Stimulated activated memory B cell treated with anti-CD40 and anti-IgM and Interleukin-4, amounts not matched to agents 10 μg/mL and 1 μg/mL and 100 μg/mL, for 72 hours (primary cell): ENCODE measurements around the gene DECR2.
"Not testable (repeated sequence)": the region's sequence is repeated elsewhere in the genome, so short reads cannot be mapped to it uniquely, and the experiment has no call there.

Experiments used
- ATAC-seq: fragments of 150-1000 bp; cut with Tn5 transposase; 2 replicates; pipeline ENCODE4 v1.10.0; 2021
- H3K27ac Mint-ChIP-seq: one replicate; pipeline ENCODE4 v1.8.0; 2022; ENCODE audit warnings: mild to moderate bottlenecking, mixed read lengths
- H3K27me3 Mint-ChIP-seq: one replicate; pipeline ENCODE4 v1.8.0; 2022; ENCODE audit warnings: mixed read lengths
- H3K36me3 Mint-ChIP-seq: one replicate; pipeline ENCODE4 v1.8.0; 2022; ENCODE audit warnings: mixed read lengths
- H3K4me1 Mint-ChIP-seq: one replicate; pipeline ENCODE4 v1.8.0; 2022; ENCODE audit warnings: mixed read lengths
- H3K4me3 Mint-ChIP-seq: one replicate; pipeline ENCODE4 v1.8.0; 2022; ENCODE audit warnings: mild to moderate bottlenecking, moderate library complexity, mixed read lengths
- H3K9me3 Mint-ChIP-seq: one replicate; pipeline ENCODE4 v1.8.0; 2022; ENCODE audit warnings: mixed read lengths

Gene DECR2

DNA sequence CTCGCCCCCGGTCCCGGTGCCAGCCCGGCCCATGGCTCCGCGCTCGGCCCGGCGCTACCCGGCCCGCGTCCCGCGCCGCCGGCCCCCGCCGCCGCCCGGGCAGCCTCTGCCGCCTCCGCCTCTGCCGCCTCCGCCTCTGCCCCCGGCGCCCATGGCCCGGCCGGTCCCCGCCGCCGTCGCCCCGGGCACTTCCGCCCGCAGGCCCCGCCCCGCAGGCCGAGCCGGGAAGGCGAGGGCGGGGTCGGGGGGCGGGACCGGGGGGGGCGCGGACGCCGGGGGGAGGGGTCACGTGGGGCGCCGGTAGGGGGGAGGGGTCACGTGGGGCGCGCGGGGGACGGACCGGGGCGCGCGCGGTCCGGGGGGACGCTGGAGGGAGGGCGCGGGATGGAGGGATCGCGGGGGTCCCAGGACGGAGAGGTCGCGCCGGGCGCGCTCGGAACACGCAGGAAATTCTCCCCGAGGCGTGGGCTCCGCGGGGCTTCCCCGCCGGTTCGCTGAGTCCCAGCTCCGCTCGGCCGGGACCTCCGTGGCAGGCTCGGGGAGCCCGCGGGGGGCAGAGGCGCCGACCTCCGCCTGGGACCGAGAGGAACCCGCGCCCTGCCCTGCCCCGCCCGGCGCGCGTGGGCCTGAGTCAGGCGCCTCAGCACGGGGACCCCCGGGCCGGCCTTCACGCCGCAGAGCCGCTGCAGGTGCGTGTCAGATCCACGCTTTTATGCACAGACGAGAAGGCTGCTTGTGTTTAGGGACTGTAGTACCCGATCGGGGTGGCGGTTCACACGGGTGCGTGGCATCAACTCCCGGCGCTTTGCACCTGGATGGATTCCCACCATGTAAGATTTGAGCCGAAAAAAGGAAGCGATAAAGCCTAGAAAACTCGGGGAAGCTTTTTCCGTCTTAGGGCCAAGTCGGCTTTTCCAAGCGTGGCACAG lies 19.6 kb upstream of the DECR2 start, which contains the start of gene PGAP6:
Gene PGAP6 (minus strand): TSS at position 190 of the 929 bp plus-strand sequence. CDS start 157 bp downstream, at position 33.
- Mint-ChIP-seq H3K4me3 (peak within 1 kb of the TSS; percentile 75), H3K27me3 (no peaks in the 10 kb centered on the region), H3K27ac (peak within 1 kb of the TSS; percentile 78), H3K9me3 (no peaks in the 10 kb centered on the region), H3K4me1 (peaks cover 33% of the 10 kb centered on the region), H3K36me3 (no peaks in the 10 kb centered on the region)
- ATAC-seq: peak; percentile 82

GRCh38 chr16:383326-384051 lies 18.2 kb upstream of the DECR2 start:
- H3K4me1 Mint-ChIP-seq: peaks cover 33% of the 10 kb centered on the region
- no peaks in the 10 kb centered on the region for H3K36me3 Mint-ChIP-seq
- peak overlapping the region; percentile 65 for H3K4me3 Mint-ChIP-seq
- no peaks in the 10 kb centered on the region for H3K27me3 Mint-ChIP-seq
- peak; percentile 73 for ATAC-seq
- peak overlapping the region; percentile 78 for H3K27ac Mint-ChIP-seq
- H3K9me3 Mint-ChIP-seq: no peaks in the 10 kb centered on the region

GRCh38 chr16:386641-387156 lies 15.0 kb upstream of the DECR2 start:
- Mint-ChIP-seq H3K9me3 (no peaks in the 10 kb centered on the region), H3K4me3 (no peak overlapping the region), H3K27ac (peak overlapping the region; percentile 23), H3K27me3 (no peaks in the 10 kb centered on the region), H3K4me1 (peaks cover 23% of the 10 kb centered on the region), H3K36me3 (no peaks in the 10 kb centered on the region)
- ATAC-seq: no peak

DNA sequence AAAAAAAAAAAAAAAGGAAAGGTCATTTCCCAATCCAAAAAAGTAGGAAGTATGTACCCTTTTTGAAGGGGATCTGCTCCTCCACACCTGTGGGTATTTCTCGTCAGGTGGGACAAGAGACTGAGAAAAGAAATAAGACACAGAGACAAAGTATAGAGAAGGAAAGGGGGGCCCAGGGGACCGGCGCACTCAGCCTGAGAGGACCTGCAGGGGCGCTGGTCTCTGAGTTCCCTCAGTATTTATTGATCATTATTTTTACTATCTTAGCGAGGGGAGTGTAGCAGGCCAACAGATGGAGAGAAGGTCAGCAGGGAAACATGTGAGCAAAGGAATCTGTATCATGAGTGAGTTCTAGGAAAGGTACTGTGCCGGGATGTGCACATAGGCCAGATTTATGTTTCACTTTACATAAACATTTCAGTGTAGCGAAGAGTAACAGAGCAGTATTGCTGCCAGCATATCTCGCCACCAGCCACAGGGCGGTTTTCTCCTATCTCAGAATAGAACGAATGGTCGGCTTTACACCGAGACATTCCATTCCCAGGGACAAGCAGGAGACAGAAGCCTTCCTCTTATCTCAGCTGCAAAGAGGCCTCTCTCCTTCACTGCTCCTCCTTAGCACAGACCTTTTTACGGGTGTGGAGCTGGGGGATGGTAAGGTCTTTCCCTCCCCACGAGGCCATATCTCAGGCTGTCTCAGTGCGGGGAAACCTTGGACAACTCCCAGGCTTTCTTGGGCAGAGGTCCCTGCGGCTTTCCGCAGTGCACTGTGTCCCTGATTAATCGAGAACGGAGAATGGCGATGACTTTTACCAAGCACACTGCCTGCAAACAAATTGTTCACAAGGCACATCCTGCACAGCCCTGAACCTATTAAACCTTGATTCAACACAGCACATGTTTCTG lies 13.7 kb upstream of the DECR2 start:
- not testable (repeated sequence) for H3K36me3 Mint-ChIP-seq, ATAC-seq, H3K27ac Mint-ChIP-seq, H3K4me3 Mint-ChIP-seq, H3K27me3 Mint-ChIP-seq, H3K9me3 Mint-ChIP-seq
- peaks cover 18% of the 10 kb centered on the region for H3K4me1 Mint-ChIP-seq

DNA sequence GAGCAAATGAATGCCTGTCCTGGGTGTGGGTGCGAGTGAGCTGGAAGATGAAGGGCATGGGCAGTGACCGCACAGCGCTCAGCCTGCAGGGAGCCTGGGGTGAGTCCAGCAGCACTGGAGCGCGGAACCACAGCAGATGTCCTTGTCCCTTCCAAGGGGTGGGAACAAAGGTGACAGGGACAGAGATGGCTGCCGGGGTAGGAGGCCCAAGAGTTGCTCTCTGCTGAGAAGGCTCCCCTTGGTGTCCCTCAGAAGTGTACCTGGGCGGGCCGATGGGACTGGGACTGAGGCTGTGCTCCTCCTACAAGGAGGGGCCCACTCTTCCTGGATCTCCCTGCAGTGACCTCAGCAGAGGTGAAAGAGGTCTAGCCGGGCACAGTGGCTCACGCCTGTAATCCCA lies 12.3 kb upstream of the DECR2 start:
- Mint-ChIP-seq H3K27me3 (no peaks in the 10 kb centered on the region), H3K4me3 (no peak overlapping the region), H3K9me3 (no peaks in the 10 kb centered on the region), H3K36me3 (no peaks in the 10 kb centered on the region), H3K27ac (no peak overlapping the region), H3K4me1 (peaks cover 11% of the 10 kb centered on the region)
- ATAC-seq: no peak

GRCh38 chr16:391885-392335 lies 9.8 kb upstream of the DECR2 start:
- H3K27ac Mint-ChIP-seq: no peak overlapping the region
- no peak overlapping the region for H3K4me3 Mint-ChIP-seq
- H3K27me3 Mint-ChIP-seq: no peaks in the 10 kb centered on the region
- ATAC-seq: peak; percentile 79
- no peaks in the 10 kb centered on the region for H3K9me3 Mint-ChIP-seq
- H3K36me3 Mint-ChIP-seq: no peaks in the 10 kb centered on the region
- peaks cover 13% of the 10 kb centered on the region for H3K4me1 Mint-ChIP-seq

- Mint-ChIP-seq H3K27ac (no peak overlapping the region), H3K9me3 (no peaks in the 10 kb centered on the region), H3K27me3 (no peaks in the 10 kb centered on the region), H3K4me3 (no peak overlapping the region), H3K4me1 (peaks cover 13% of the 10 kb centered on the region), H3K36me3 (no peaks in the 10 kb centered on the region)
- no peak for ATAC-seq
Observed at GRCh38 chr16:392450-393030, 9.1 kb upstream of the DECR2 start.

GRCh38 chr16:396199-396598 lies 5.5 kb upstream of the DECR2 start:
- ATAC-seq: no peak
- H3K4me1 Mint-ChIP-seq: peaks cover 43% of the 10 kb centered on the region
- no peaks in the 10 kb centered on the region for H3K27me3 Mint-ChIP-seq
- H3K27ac Mint-ChIP-seq: peak overlapping the region; percentile 32
- no peaks in the 10 kb centered on the region for H3K9me3 Mint-ChIP-seq
- peak overlapping the region; percentile 74 for H3K4me3 Mint-ChIP-seq
- H3K36me3 Mint-ChIP-seq: no peaks in the 10 kb centered on the region

DNA sequence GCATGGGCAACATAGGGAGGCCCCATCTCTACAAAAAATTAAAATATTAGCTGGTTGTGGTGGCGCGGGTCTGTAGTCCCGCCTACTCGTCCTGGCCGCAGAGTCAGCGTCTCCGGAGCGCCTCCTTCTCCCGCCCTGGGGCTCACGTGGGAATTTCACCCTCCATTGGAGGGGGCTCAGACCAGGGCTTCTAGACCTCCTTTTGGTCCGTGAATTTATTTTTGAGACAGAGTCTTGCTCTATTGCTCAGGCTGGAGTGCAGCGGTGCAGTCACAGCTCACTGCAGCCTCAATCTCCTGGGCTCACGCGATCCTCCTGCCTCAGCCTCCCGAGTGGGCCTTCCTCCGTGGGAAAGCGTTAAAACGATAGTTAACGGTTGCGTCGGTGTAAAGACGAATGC lies 5.1 kb upstream of the DECR2 start:
- ATAC-seq: no peak
- H3K4me3 Mint-ChIP-seq: peak overlapping the region; percentile 74
- peaks cover 43% of the 10 kb centered on the region for H3K4me1 Mint-ChIP-seq
- no peaks in the 10 kb centered on the region for H3K9me3 Mint-ChIP-seq
- no peaks in the 10 kb centered on the region for H3K36me3 Mint-ChIP-seq
- no peaks in the 10 kb centered on the region for H3K27me3 Mint-ChIP-seq
- H3K27ac Mint-ChIP-seq: peak overlapping the region; percentile 32

DNA sequence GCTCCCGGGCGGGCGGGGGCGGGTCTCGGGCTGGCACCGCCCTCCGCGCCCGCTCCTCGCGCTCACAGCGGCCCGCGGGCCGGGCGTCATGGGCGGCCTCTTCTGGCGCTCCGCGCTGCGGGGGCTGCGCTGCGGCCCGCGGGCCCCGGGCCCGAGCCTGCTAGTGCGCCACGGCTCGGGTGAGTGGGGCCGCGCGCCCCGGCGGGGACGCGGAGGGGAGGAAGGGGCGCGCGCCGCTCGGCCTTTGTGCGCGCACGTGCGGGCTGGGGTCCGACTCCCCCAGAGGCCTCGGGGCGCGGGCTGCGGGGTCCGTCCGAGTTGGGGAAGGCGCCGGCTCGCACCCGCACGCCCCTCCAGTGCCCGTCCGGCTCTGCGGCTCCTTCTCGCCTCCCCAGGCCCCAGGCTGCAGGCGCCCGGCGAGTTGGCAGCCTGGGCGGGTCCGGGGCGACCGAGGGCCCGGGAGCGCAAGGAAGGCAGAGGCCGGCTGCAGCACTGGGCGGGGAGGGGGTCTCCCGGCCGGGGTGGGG lies 4.5 kb upstream of the DECR2 start, which contains the start of gene NME4:
Gene NME4 (plus strand): TSS at position 65 of the 527 bp plus-strand sequence. CDS start 24 bp downstream, at position 89.
- Mint-ChIP-seq H3K9me3 (no peaks in the 10 kb centered on the region), H3K4me1 (peaks cover 43% of the 10 kb centered on the region), H3K27ac (peak within 1 kb of the TSS; percentile 61), H3K4me3 (peak within 1 kb of the TSS; percentile 74), H3K27me3 (no peaks in the 10 kb centered on the region), H3K36me3 (no peaks in the 10 kb centered on the region)
- peak; percentile 6 for ATAC-seq

DNA sequence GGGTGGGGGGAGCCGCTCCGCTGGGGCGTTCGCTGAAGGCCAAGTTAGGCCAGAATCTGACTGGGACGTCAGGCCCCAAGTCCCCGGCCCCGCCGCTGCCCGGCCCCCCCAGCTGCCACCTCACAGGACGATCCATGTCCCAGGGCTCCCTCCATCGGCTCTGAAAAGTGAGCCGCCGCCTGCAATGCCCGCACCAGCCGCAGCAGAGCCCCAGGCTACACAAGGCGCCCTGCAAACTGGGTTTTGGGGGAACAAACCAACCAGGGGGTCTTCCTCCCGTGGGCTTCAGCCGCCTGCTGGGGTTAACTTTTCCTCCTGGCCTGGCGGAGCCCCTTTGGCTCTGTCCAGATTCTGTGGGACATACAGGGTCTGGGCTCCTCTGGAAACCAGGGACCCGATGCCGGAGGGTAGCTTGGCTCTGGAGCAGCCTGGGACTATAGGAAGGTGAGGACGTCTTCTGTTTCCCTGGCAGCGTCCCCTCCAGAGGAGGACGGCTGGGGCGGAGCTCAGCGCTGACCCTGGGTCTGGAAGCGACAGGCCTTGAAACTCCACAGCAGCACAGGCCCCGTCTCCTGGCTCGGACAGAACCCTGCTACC lies 3.9 kb upstream of the DECR2 start:
- Mint-ChIP-seq H3K4me1 (peaks cover 43% of the 10 kb centered on the region), H3K9me3 (no peaks in the 10 kb centered on the region), H3K27me3 (no peaks in the 10 kb centered on the region), H3K4me3 (peak overlapping the region; percentile 71), H3K27ac (peak overlapping the region; percentile 61), H3K36me3 (no peaks in the 10 kb centered on the region)
- no peak for ATAC-seq

- no peak for ATAC-seq
- H3K9me3 Mint-ChIP-seq: no peaks in the 10 kb centered on the region
- peak overlapping the region; percentile 61 for H3K27ac Mint-ChIP-seq
- H3K4me1 Mint-ChIP-seq: peaks cover 43% of the 10 kb centered on the region
- no peaks in the 10 kb centered on the region for H3K27me3 Mint-ChIP-seq
- H3K4me3 Mint-ChIP-seq: no peak overlapping the region
- H3K36me3 Mint-ChIP-seq: no peaks in the 10 kb centered on the region
Observed at GRCh38 chr16:398561-399339, 2.9 kb upstream of the DECR2 start.

DNA sequence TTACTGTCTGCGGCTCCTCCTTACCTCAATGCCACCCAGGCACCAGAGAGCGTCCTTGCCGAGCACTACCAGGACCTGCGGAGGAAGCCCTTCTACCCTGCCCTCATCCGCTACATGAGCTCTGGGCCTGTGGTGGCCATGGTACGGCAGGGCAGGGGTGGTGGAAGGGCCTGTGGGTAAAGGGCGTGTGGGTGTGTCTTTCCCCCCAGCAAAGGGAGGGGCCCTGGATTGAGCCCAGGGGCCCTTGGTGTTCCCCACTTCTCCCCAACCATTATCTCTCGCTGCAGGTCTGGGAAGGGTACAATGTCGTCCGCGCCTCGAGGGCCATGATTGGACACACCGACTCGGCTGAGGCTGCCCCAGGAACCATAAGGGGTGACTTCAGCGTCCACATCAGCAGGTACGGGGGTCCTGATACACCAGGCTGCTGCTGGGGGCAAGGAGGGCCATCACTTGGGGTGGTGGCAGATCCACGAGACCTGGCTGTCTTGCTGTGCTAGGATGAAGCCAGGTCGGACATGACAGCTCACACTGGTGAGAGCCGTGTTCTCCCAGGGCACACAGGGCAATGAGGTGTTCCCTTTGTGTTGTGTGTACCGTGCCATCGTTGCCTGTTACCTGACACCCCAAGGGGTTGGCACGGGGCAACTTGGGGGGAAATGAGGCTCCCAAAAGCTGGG lies 2.2 kb upstream of the DECR2 start:
- H3K4me1 Mint-ChIP-seq: peaks cover 43% of the 10 kb centered on the region
- ATAC-seq: no peak
- H3K27ac Mint-ChIP-seq: peak overlapping the region; percentile 96
- H3K27me3 Mint-ChIP-seq: no peaks in the 10 kb centered on the region
- no peaks in the 10 kb centered on the region for H3K9me3 Mint-ChIP-seq
- no peaks in the 10 kb centered on the region for H3K36me3 Mint-ChIP-seq
- H3K4me3 Mint-ChIP-seq: peak overlapping the region; percentile 91
